GM18520 (cell line): ENCODE measurements around the gene INTS14.
"Not testable (repeated sequence)": the region's sequence is repeated elsewhere in the genome, so short reads cannot be mapped to it uniquely, and the experiment has no call there.

Source experiments
- ATAC-seq: cut with Tn5 transposase; IDR thresholded peaks from one replicate; pipeline ENCODE4 v1.9.1; 2021; ENCODE audit not compliant: unreplicated experiment

The INTS14 gene

GRCh38 chr15:65632780-65633375 is 21.9 kb upstream of the INTS14 start:
- ATAC-seq: no peak

DNA sequence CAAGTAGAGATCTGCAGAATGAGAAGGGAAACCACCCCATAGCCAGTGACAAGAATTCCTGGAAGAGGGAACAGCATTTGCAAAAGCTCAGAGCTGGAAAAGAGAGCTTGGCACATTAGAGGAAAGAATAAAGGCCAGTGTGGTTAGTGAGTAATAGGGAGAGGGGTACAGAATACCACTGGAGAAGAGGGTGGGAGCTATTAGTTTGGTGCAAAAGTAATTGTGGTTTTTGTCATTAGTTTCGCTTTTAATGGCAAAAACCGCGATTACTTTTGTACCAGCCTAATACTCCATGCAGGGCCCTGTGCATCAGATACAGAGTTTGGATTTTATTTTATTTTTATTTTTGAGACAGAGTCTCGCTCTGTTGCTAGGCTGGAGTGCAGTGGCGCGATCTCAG is 20.6 kb upstream of the INTS14 start:
- peak; percentile 48 for ATAC-seq

- peak; percentile 52 for ATAC-seq
Observed at GRCh38 chr15:65630760-65631159, 19.8 kb upstream of the INTS14 start.

DNA sequence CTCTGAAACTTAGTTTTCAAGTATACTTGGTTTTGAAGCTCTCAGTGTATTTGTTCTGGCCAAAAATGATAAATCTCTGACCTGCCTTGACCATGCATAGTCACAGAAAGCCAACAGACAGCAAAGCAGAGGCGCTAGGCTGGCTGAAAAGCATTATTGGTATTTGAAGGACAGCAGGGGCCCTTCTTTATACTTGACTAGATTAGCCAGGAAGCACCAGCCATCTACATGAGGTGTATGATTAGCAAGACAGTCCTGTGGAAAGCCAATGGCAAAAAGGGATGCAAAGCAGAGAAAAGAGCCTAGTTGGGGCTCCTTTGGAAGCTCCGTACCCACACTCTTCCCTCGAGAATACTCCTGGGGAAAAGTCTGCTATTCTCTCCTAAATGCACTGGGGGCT is 18.6 kb upstream of the INTS14 start:
- ATAC-seq: no peak

GRCh38 chr15:65626856-65627255 is 15.9 kb upstream of the INTS14 start:
- ATAC-seq: no peak

DNA sequence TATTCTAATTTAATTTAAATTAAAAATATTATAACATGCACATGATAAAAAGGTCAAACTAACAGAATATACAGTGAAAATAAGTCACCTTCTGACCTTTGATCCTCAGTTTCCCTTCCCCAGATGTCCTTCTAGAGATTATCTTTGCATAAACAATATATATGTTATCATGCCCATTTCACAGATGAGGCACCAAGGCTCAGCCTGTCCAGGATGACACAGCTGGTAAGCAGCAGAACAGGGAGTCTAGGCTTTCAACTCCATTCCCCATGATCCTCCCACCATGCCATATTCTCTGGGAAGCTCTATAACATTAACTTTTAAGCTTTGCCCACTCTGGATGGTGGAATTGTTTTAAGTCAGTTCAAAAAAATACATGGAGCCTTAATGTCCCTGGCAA is 12.2 kb upstream of the INTS14 start:
- ATAC-seq: no peak

- no peak for ATAC-seq
Observed at GRCh38 chr15:65621638-65622037, 10.7 kb upstream of the INTS14 start, which contains the start of gene SLC24A1. Gene SLC24A1, plus strand, starts transcription at chr15:65621938. Its CDS starts 2,143 bp downstream, at chr15:65624081.

DNA sequence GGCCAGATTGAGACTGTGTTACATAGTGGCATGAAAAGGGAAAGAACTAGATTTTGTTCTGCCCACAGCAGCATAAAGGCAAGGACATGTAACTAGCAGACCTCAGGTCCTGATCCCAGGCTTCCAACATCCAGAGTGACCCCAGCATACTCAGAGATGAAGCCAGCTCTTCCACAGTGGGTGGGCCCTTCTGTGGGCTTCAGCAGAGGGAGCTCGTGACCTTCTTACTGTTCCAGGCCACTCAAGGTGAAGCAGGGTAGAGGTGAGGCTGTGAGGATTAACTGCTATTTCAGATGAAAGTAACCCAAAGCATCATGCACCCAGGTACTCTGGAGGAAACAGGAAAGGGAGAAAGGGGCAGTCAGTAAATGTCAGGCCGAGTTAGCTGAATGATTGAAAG is 9.9 kb upstream of the INTS14 start:
- ATAC-seq: no peak

GRCh38 chr15:65619626-65620290 is 8.8 kb upstream of the INTS14 start:
- ATAC-seq: no peak

DNA sequence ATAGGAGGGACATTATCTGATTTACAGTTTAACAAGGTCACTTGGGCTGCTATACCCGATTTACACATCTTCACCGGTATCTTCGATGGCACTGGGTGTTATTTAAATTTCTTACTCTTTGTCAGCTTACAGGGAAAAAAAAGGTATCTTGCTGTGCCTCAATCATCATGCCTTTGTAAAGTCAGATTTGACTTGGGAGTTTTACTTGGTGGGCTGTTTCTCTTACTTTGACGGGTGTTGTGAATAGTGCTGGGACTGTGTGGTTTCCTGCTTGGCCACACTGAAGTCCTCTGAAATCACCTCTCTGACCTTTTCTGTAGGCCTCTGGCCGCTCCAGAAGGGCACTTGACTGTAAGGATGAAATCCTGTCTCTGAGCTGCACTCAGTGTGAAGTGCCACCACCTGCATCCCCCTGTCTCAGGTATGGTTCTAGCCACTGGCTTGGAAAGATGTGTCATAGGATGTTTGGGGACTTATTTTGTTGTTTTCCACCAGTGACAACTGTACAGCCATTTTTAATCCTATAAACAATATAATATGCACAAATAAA is 7.7 kb upstream of the INTS14 start:
- no peak for ATAC-seq

GRCh38 chr15:65615887-65616286 is 5.0 kb upstream of the INTS14 start:
- ATAC-seq: not testable (repeated sequence)

DNA sequence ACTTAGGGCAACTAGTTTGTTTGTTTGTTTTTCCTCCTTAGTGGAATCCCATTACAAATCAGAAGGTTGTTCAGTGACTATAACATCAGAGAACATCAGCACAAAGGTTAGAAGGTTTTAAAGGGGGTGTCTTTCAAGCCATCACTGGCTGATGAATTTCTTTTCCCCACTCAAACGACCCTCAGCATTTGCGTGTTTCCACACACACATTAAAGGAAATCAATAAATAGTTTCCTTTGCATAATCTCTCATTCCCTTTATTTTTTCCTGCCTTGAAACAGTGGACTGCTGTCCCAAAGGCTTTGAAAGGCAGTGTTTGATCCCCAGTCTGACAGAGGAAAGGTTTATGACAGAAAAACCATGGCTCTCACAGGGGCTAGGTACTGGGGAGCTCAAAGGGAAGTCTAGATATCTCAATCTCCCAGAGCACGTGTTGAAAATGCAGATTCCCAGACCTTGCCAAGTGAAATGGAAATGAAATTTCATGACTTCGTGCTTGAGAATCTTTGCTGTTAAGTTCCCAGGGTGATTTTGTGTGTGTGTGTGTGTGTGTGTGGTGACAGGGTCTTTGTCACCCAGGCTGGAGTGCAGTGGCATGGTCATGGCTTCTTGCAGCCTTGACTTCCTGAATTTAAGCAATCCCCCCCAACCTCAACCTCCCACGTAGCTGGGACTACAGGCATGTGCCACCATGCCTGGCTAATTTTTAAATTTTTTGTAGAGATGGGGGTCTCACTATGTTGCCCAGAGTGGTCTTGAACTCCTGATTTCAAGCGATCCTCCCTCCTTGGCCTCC is 2.2 kb upstream of the INTS14 start:
- no peak for ATAC-seq

GRCh38 chr15:65612616-65612946 is 1.6 kb upstream of the INTS14 start:
- ATAC-seq: no peak

GRCh38 chr15:65611888-65612615 is 1.1 kb upstream of the INTS14 start:
- ATAC-seq: no peak

- ATAC-seq: no peak
Observed at GRCh38 chr15:65603559-65603958, 7.4 kb downstream of the INTS14 start.

DNA sequence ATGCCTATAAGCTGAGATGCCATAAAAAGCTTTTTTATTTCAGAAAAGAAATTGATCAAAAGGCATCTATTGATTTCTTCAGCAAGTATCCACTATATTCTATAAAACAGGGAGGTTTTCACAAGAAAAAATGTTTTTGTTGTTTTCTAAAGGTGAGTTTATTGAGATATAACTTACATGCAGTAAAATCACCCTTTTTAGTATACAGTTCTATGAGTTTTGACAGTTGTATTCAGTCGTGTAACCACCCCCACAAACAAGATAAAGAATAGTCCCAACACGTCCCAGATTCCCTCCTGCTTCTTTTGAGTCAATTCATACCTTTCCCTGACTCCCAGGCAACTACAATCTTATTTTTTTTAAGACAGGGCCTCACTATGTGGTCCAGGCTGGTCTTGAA is 7.8 kb downstream of the INTS14 start:
- no peak for ATAC-seq

- ATAC-seq: no peak
Observed at GRCh38 chr15:65599677-65600076, 11.3 kb downstream of the INTS14 start.

DNA sequence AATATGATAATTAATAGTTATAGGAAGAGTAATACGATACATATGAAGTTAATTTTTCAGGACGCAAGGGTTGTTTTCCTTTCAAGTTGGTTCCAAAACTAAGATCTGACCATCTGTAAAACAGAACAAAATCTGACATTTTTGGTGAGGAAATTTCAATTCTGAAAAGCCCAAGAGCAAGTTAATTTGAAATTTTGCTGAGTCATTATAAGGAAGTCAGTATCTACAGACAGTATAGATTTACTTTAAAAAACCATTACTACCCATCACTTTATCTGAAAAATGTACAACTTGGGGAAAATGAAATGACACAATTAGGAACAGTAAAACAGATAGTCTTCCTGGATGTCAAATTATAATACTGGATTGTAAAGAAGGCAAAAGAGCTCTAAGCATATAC is 12.5 kb downstream of the INTS14 start:
- ATAC-seq: no peak

GRCh38 chr15:65595960-65596359 is 15.0 kb downstream of the INTS14 start:
- ATAC-seq: no peak

DNA sequence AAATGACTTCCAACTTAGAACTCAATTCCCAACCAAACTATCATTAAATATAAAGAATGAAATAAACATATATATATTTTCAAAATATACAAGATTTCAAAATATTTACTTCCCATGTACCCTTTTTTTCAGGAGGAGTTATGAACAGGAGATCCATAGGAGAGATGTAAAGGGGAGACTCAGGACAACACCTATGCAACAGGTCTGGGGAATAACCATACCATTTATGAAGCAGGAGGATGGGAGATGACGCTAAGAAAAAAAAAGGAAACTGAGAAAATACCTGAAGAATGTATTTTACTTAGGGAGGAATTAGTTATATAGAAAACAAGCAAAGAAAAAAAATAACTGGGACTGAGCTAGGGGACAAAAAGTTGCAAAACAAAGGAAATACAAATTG is 23.8 kb downstream of the INTS14 start:
- no peak for ATAC-seq

- no peak for ATAC-seq
Observed at GRCh38 chr15:65584241-65584640, 26.7 kb downstream of the INTS14 start.
